ENCODE measurements around the gene TGFBR2.

TGFBR2 gene

GRCh38 chr3:30700702-30701321 is 94.4 kb downstream of the TGFBR2 start:
- no peak for ATAC-seq
- H3K27ac Mint-ChIP-seq = no peak overlapping the region

GRCh38 chr3:30702038-30702827 is 95.8 kb downstream of the TGFBR2 start:
- no peak overlapping the region for H3K4me3 Mint-ChIP-seq
- peaks cover 4% of the 10 kb centered on the region for H3K9me3 Mint-ChIP-seq
- H3K27ac Mint-ChIP-seq = no peak overlapping the region
- no peak for ATAC-seq
- H3K4me1 Mint-ChIP-seq = peaks cover 4% of the 10 kb centered on the region
- H3K27me3 Mint-ChIP-seq = no peaks in the 10 kb centered on the region
- H3K36me3 Mint-ChIP-seq = peaks cover 48% of the 10 kb centered on the region

More at GRCh38 chr3:30700702-30701321, 94.4 kb downstream of the TGFBR2 start:
- no peak overlapping the region for H3K4me3 Mint-ChIP-seq
- peaks cover 16% of the 10 kb centered on the region for H3K4me1 Mint-ChIP-seq
- peaks cover 53% of the 10 kb centered on the region for H3K36me3 Mint-ChIP-seq
- H3K27me3 Mint-ChIP-seq = no peaks in the 10 kb centered on the region
- H3K9me3 Mint-ChIP-seq = peaks cover 4% of the 10 kb centered on the region

- no peak for ATAC-seq
- Mint-ChIP-seq H3K4me1 (no peaks in the 10 kb centered on the region), H3K4me3 (no peak overlapping the region), H3K27me3 (no peaks in the 10 kb centered on the region), H3K27ac (no peak overlapping the region), H3K9me3 (peaks cover 4% of the 10 kb centered on the region), H3K36me3 (peaks cover 41% of the 10 kb centered on the region)
Observed at GRCh38 chr3:30702828-30703397, 96.5 kb downstream of the TGFBR2 start.

- Mint-ChIP-seq H3K27ac (no peak overlapping the region), H3K4me1 (no peaks in the 10 kb centered on the region), H3K36me3 (peaks cover 36% of the 10 kb centered on the region), H3K4me3 (no peak overlapping the region), H3K9me3 (peaks cover 4% of the 10 kb centered on the region), H3K27me3 (no peaks in the 10 kb centered on the region)
- no peak for ATAC-seq
Observed at GRCh38 chr3:30704931-30705890, 98.8 kb downstream of the TGFBR2 start.

GRCh38 chr3:30707825-30708224 is 101.4 kb downstream of the TGFBR2 start:
- Mint-ChIP-seq H3K4me3 (no peak overlapping the region), H3K27me3 (no peaks in the 10 kb centered on the region), H3K9me3 (peaks cover 4% of the 10 kb centered on the region), H3K27ac (no peak overlapping the region), H3K4me1 (no peaks in the 10 kb centered on the region), H3K36me3 (peaks cover 24% of the 10 kb centered on the region)
- no peak for ATAC-seq

GRCh38 chr3:30708472-30708871 is 102.1 kb downstream of the TGFBR2 start:
- Mint-ChIP-seq H3K4me1 (no peaks in the 10 kb centered on the region), H3K4me3 (no peak overlapping the region), H3K9me3 (no peaks in the 10 kb centered on the region), H3K27ac (no peak overlapping the region), H3K36me3 (peaks cover 18% of the 10 kb centered on the region), H3K27me3 (no peaks in the 10 kb centered on the region)
- no peak for ATAC-seq

GRCh38 chr3:30710017-30710416 is 103.6 kb downstream of the TGFBR2 start:
- no peak overlapping the region for H3K4me3 Mint-ChIP-seq
- H3K36me3 Mint-ChIP-seq = peaks cover 21% of the 10 kb centered on the region
- peaks cover 4% of the 10 kb centered on the region for H3K27me3 Mint-ChIP-seq
- no peak overlapping the region for H3K27ac Mint-ChIP-seq
- H3K4me1 Mint-ChIP-seq = no peaks in the 10 kb centered on the region
- H3K9me3 Mint-ChIP-seq = no peaks in the 10 kb centered on the region
- ATAC-seq = no peak

- ATAC-seq = no peak
- H3K27ac Mint-ChIP-seq = no peak overlapping the region
- peaks cover 11% of the 10 kb centered on the region for H3K36me3 Mint-ChIP-seq
- H3K9me3 Mint-ChIP-seq = no peaks in the 10 kb centered on the region
- H3K4me3 Mint-ChIP-seq = no peak overlapping the region
- H3K4me1 Mint-ChIP-seq = no peaks in the 10 kb centered on the region
- peaks cover 10% of the 10 kb centered on the region for H3K27me3 Mint-ChIP-seq
Observed at GRCh38 chr3:30711151-30711550, 104.8 kb downstream of the TGFBR2 start.

GRCh38 chr3:30711867-30712266 is 105.5 kb downstream of the TGFBR2 start:
- Mint-ChIP-seq H3K9me3 (no peaks in the 10 kb centered on the region), H3K36me3 (peaks cover 6% of the 10 kb centered on the region), H3K27me3 (peaks cover 15% of the 10 kb centered on the region), H3K4me3 (no peak overlapping the region), H3K27ac (no peak overlapping the region), H3K4me1 (no peaks in the 10 kb centered on the region)
- ATAC-seq = no peak

- no peak overlapping the region for H3K4me3 Mint-ChIP-seq
- H3K27ac Mint-ChIP-seq = no peak overlapping the region
- no peaks in the 10 kb centered on the region for H3K4me1 Mint-ChIP-seq
- H3K27me3 Mint-ChIP-seq = peaks cover 27% of the 10 kb centered on the region
- H3K36me3 Mint-ChIP-seq = peaks cover 6% of the 10 kb centered on the region
- H3K9me3 Mint-ChIP-seq = no peaks in the 10 kb centered on the region
- no peak for ATAC-seq
Observed at GRCh38 chr3:30712991-30713390, 106.6 kb downstream of the TGFBR2 start.

GRCh38 chr3:30713885-30714503 is 107.6 kb downstream of the TGFBR2 start:
- H3K9me3 Mint-ChIP-seq = no peaks in the 10 kb centered on the region

GRCh38 chr3:30719536-30719935 is 113.1 kb downstream of the TGFBR2 start:
- no peak for ATAC-seq
- H3K27me3 Mint-ChIP-seq = peaks cover 53% of the 10 kb centered on the region
- H3K9me3 Mint-ChIP-seq = no peaks in the 10 kb centered on the region
- H3K27ac Mint-ChIP-seq = no peak overlapping the region
- no peaks in the 10 kb centered on the region for H3K4me1 Mint-ChIP-seq
- peaks cover 6% of the 10 kb centered on the region for H3K36me3 Mint-ChIP-seq
- no peak overlapping the region for H3K4me3 Mint-ChIP-seq

More at GRCh38 chr3:30713885-30714503, 107.6 kb downstream of the TGFBR2 start:
- Mint-ChIP-seq H3K27me3 (peaks cover 37% of the 10 kb centered on the region), H3K4me3 (no peak overlapping the region), H3K4me1 (no peaks in the 10 kb centered on the region), H3K27ac (no peak overlapping the region), H3K36me3 (peaks cover 6% of the 10 kb centered on the region)
- ATAC-seq = no peak

GRCh38 chr3:30720586-30721313 is 114.3 kb downstream of the TGFBR2 start:
- peaks cover 44% of the 10 kb centered on the region for H3K27me3 Mint-ChIP-seq
- no peaks in the 10 kb centered on the region for H3K4me1 Mint-ChIP-seq
- H3K27ac Mint-ChIP-seq = no peak overlapping the region
- H3K4me3 Mint-ChIP-seq = no peak overlapping the region
- no peak for ATAC-seq
- H3K36me3 Mint-ChIP-seq = no peaks in the 10 kb centered on the region
- H3K9me3 Mint-ChIP-seq = no peaks in the 10 kb centered on the region

GRCh38 chr3:30721314-30721634 is 114.9 kb downstream of the TGFBR2 start:
- Mint-ChIP-seq H3K27me3 (peaks cover 44% of the 10 kb centered on the region), H3K4me1 (no peaks in the 10 kb centered on the region), H3K9me3 (no peaks in the 10 kb centered on the region), H3K36me3 (no peaks in the 10 kb centered on the region), H3K27ac (no peak overlapping the region), H3K4me3 (no peak overlapping the region)
- no peak for ATAC-seq
